K562 (cell line): ENCODE data around the gene RHOF. TPM values are rescaled to one million over a fixed set of nuclear protein-coding genes. Genes with fewer than 3 reads are reported as not detected.
A peak's percentile ranks its signal among the peaks of the same experiment; 100 is the strongest.

Experiments
- ARID4B ChIP-seq: sonication (generic); formaldehyde crosslinking; IDR thresholded peaks from 2 replicates; pipeline ENCODE4 v1.8.0; 2022; ENCODE audit warnings: mild to moderate bottlenecking, missing genetic modification reagents
- ATF7 ChIP-seq: fragments of 450-650 bp; IDR thresholded peaks from 2 replicates; pipeline ENCODE4 v1.7.1; 2014; ENCODE audit warnings: mild to moderate bottlenecking, moderate library complexity
- CGGBP1 ChIP-seq: fragments of 250-450 bp; sonication (Bioruptor Pico); IDR thresholded peaks from 2 replicates; pipeline ENCODE4 v1.9.0; 2021; ENCODE audit warnings: mild to moderate bottlenecking
- E2F6 ChIP-seq, 2 experiments: IDR thresholded peaks; 2 replicates each; pipeline ENCODE4 v1.6.1; 2011; ENCODE audit warnings: borderline replicate concordance in 1 of 2, control low read depth in 1 of 2, low read depth in 1 of 2, low read length in 1 of 2, mild to moderate bottlenecking in 1 of 2, mixed read lengths in 1 of 2, moderate library complexity in 1 of 2; ENCODE audit not compliant: insufficient read depth in 1 of 2, insufficient read length in 1 of 2, poor library complexity in 1 of 2, severe bottlenecking in 1 of 2; ENCODE audit errors: extremely low read depth in 1 of 2
- GMEB1 ChIP-seq: fragments of 250-450 bp; sonication (Bioruptor Pico); IDR thresholded peaks from 2 replicates; pipeline ENCODE4 v1.4.0; 2020; ENCODE audit warnings: mild to moderate bottlenecking
- HDAC8 ChIP-seq: fragments of 450-650 bp; IDR thresholded peaks from 2 replicates; pipeline ENCODE4 v1.6.1; 2016; ENCODE audit warnings: mild to moderate bottlenecking, missing genetic modification characterization, moderate library complexity, missing compliant biosample characterization
- RNF219 ChIP-seq: fragments of 250-450 bp; sonication (Bioruptor Pico); IDR thresholded peaks from 2 replicates; pipeline ENCODE4 v1.5.0; 2022; ENCODE audit warnings: mild to moderate bottlenecking
- SREBF1 ChIP-seq: fragments of 150-350 bp; IDR thresholded peaks from 2 replicates; pipeline ENCODE4 v1.6.1; 2014; ENCODE audit warnings: antibody characterized with exemption, low read depth, low read length, borderline replicate concordance
- ZKSCAN3 ChIP-seq: fragments of 250-450 bp; sonication (Bioruptor Pico); IDR thresholded peaks from 2 replicates; pipeline ENCODE4 v1.4.0; 2020
- ZNF263 ChIP-seq: sonication (generic); formaldehyde crosslinking; IDR thresholded peaks from 2 replicates; pipeline ENCODE4 v1.8.0; 2022; ENCODE audit warnings: mild to moderate bottlenecking, missing genetic modification reagents, borderline replicate concordance
- polyA plus RNA-seq, 8 experiments: library from polyadenylated mRNA; depleted of rRNA in 4 of 8; stranded (reverse) in 5 of 8; unstranded in 3 of 8; fragments of >200 nt; fragmentation: Nextera tagmentation in 2 of 8; fragmentation: Illumina TruSeq in 1 of 8; extraction: Ambion mirVana in 2 of 8; extraction: Trizol in 1 of 8; gene quantifications; 2 replicates each; pipeline versions ENCODE4 v1.2.1 to v1.2.3, GENCODE V29; 2011 to 2014; ENCODE audit warnings: inconsistent platforms in 1 of 8, missing spikeins in 1 of 8
- total RNA-seq, 7 experiments: library from RNA; depleted of rRNA in 6 of 7; stranded (reverse); fragments of >200 nt in 6 of 7; fragmentation: Illumina TruSeq in 2 of 7; extraction: Trizol in 2 of 7; gene quantifications; 2 replicates each; pipeline versions ENCODE4 v1.2.1 to v1.2.3, GENCODE V29; 2011 to 2021; ENCODE audit warnings: low replicate concordance in 1 of 7
- TF ChIP-seq, protein P1 (sequence below): fragments of 250-450 bp; sonication (Bioruptor Pico); IDR thresholded peaks from 2 replicates; pipeline ENCODE4 v1.8.0; 2021; ENCODE audit warnings: moderate library complexity, mild to moderate bottlenecking, inconsistent platforms

RHOF gene
- total and polyA plus RNA-seq, 9 of the 15 experiments (the other 6 are each of a cell fraction or from before 2014, with no cell fraction given): 0.13 to 10.1 (median 4.0) TPM

GRCh38 chr12:121839106-121839992 is 45.9 kb upstream of the RHOF start (continued):
- TF ChIP-seq, protein P1, sequence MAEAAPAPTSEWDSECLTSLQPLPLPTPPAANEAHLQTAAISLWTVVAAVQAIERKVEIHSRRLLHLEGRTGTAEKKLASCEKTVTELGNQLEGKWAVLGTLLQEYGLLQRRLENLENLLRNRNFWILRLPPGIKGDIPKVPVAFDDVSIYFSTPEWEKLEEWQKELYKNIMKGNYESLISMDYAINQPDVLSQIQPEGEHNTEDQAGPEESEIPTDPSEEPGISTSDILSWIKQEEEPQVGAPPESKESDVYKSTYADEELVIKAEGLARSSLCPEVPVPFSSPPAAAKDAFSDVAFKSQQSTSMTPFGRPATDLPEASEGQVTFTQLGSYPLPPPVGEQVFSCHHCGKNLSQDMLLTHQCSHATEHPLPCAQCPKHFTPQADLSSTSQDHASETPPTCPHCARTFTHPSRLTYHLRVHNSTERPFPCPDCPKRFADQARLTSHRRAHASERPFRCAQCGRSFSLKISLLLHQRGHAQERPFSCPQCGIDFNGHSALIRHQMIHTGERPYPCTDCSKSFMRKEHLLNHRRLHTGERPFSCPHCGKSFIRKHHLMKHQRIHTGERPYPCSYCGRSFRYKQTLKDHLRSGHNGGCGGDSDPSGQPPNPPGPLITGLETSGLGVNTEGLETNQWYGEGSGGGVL (CRISPR knock-in tag): no peak
- TF ChIP-seq ARID4B (peak; percentile 83), GMEB1 (CRISPR knock-in tag) (no peak), ZKSCAN3 (CRISPR knock-in tag) (no peak), ZNF263 (CRISPR knock-in tag) (no peak), SREBF1 (no peak), RNF219 (CRISPR knock-in tag) (no peak), CGGBP1 (no peak), ATF7 (peak; percentile 50), HDAC8 (tag) (no peak), E2F6 (IDR thresholded peaks at IDR 0.05; ENCODE audit: borderline replicate concordance in 1 of 2, extremely low read depth in 1 of 2, insufficient read depth in 1 of 2, insufficient read length in 1 of 2, low read depth in 1 of 2, low read length in 1 of 2, poor library complexity in 1 of 2, severe bottlenecking in 1 of 2) (peak; percentile 29)
